GM23338 (cell line): ENCODE results near the gene FKTN. TPM values are rescaled to one million over a fixed set of nuclear protein-coding genes. Genes with fewer than 3 reads are reported as not detected.
A peak's percentile ranks its signal among the peaks of the same experiment; 100 is the strongest.

Source experiments
- ATAC-seq: fragments of 200-7000 bp; cut with Tn5 transposase; 3 replicates; pipeline ENCODE4 v1.9.1; 2020
- DNase-seq: peaks from one replicate; pipeline ENCODE4 v3.0.0-alpha.2; 2015; ENCODE audit warnings: low spot score
- H2AFZ ChIP-seq: fragments of 200-600 bp; sonication (generic); 2 replicates; pipeline ENCODE4 v1.8.0; 2016; ENCODE audit warnings: antibody characterized with exemption, mild to moderate bottlenecking, moderate library complexity
- H3F3A ChIP-seq: fragments of 200-600 bp; sonication (generic); replicated peaks from 2 replicates; pipeline ENCODE4 v1.8.0; 2017; ENCODE audit warnings: antibody characterized with exemption, mixed run types, low read depth
- H3K27ac ChIP-seq: fragments of 200-600 bp; sonication (generic); 2 replicates; pipeline ENCODE4 v1.6.1; 2016; ENCODE audit warnings: low read depth
- H3K27me3 ChIP-seq: fragments of 200-600 bp; sonication (generic); 2 replicates; pipeline ENCODE4 v1.8.0; 2016; ENCODE audit warnings: mild to moderate bottlenecking, mixed run types, moderate library complexity; ENCODE audit not compliant: insufficient read depth
- H3K36me3 ChIP-seq: fragments of 200-600 bp; sonication (generic); 2 replicates; pipeline ENCODE4 v1.8.0; 2016; ENCODE audit warnings: mild to moderate bottlenecking; ENCODE audit not compliant: insufficient read depth
- H3K4me1 ChIP-seq: fragments of 200-600 bp; sonication (generic); 2 replicates; pipeline ENCODE4 v1.8.0; 2016; ENCODE audit warnings: mild to moderate bottlenecking, moderate library complexity; ENCODE audit not compliant: insufficient read depth
- H3K4me2 ChIP-seq: fragments of 200-600 bp; sonication (generic); 2 replicates; pipeline ENCODE4 v1.7.1; 2017; ENCODE audit warnings: mixed run types
- H3K4me3 ChIP-seq: fragments of 200-600 bp; sonication (generic); 2 replicates; pipeline ENCODE4 v1.6.1; 2016; ENCODE audit warnings: mixed run types
- H3K79me2 ChIP-seq: fragments of 200-600 bp; sonication (generic); replicated peaks from 2 replicates; pipeline ENCODE4 v1.8.0; 2017; ENCODE audit warnings: mild to moderate bottlenecking; ENCODE audit not compliant: insufficient read depth
- H3K9me2 ChIP-seq: fragments of 200-600 bp; sonication (generic); 2 replicates; pipeline ENCODE4 v1.8.0; 2017; ENCODE audit not compliant: insufficient read depth
- H4K20me1 ChIP-seq: fragments of 200-600 bp; sonication (generic); replicated peaks from 2 replicates; pipeline ENCODE4 v1.8.0; 2017; ENCODE audit warnings: mild to moderate bottlenecking; ENCODE audit not compliant: insufficient read depth
- H3K27ac Mint-ChIP-seq: 2 replicates; pipeline ENCODE4 v1.8.0; 2020; ENCODE audit warnings: inconsistent platforms, mild to moderate bottlenecking, moderate library complexity, mixed read lengths
- H3K27me3 Mint-ChIP-seq: 3 replicates; pipeline ENCODE4 v1.8.0; 2022; ENCODE audit warnings: low read depth, mild to moderate bottlenecking, moderate library complexity, mixed read lengths, inconsistent platforms; ENCODE audit not compliant: insufficient read depth, poor library complexity
- H3K36me3 Mint-ChIP-seq: 3 replicates; pipeline ENCODE4 v1.8.0; 2021; ENCODE audit warnings: low read depth, mild to moderate bottlenecking, inconsistent platforms, moderate library complexity, mixed read lengths
- H3K4me1 Mint-ChIP-seq: 3 replicates; pipeline ENCODE4 v1.8.0; 2020; ENCODE audit warnings: mild to moderate bottlenecking, inconsistent platforms, mixed read lengths
- H3K4me3 Mint-ChIP-seq: 3 replicates; pipeline ENCODE4 v1.8.0; 2021; ENCODE audit warnings: moderate library complexity, mild to moderate bottlenecking, inconsistent platforms, mixed read lengths
- H3K9me3 Mint-ChIP-seq: 3 replicates; pipeline ENCODE4 v1.8.0; 2020; ENCODE audit warnings: moderate library complexity, mild to moderate bottlenecking, inconsistent platforms, mixed read lengths
- CREB1 ChIP-seq: fragments of 250-450 bp; sonication (Bioruptor Pico); IDR thresholded peaks from 2 replicates; pipeline ENCODE4 v1.5.0; 2020; ENCODE audit warnings: low read depth, mild to moderate bottlenecking, moderate library complexity
- CTCF ChIP-seq, 2 experiments: fragments of 200-600 bp in 1 of 2; sonication (generic) in 1 of 2; conservative IDR thresholded peaks; 2 replicates each; pipeline versions ENCODE4 v1.5.1 to v1.6.1; 2016 to 2017; ENCODE audit warnings: antibody characterized with exemption in 2 of 2, low read depth in 2 of 2, mild to moderate bottlenecking in 2 of 2, moderate library complexity in 1 of 2
- EZH2 ChIP-seq: fragments of 200-600 bp; sonication (generic); IDR thresholded peaks from one replicate; pipeline ENCODE4 v1.8.0; 2017; ENCODE audit warnings: antibody characterized with exemption, mild to moderate bottlenecking, low read depth; ENCODE audit not compliant: unreplicated experiment
- EZH2phosphoT487 ChIP-seq: fragments of 200-600 bp; sonication (generic); IDR thresholded peaks from one replicate; pipeline ENCODE4 v1.8.1; 2018; ENCODE audit warnings: antibody characterized with exemption; ENCODE audit not compliant: unreplicated experiment
- JUNB ChIP-seq: IDR thresholded peaks from one replicate; pipeline ENCODE4 v1.6.1; 2016; ENCODE audit warnings: antibody characterized with exemption; ENCODE audit not compliant: unreplicated experiment
- NANOG ChIP-seq: IDR thresholded peaks from 2 replicates; pipeline ENCODE4 v1.6.1; 2016; ENCODE audit warnings: antibody characterized with exemption, borderline replicate concordance
- POLR2AphosphoS5 ChIP-seq: IDR thresholded peaks from 2 replicates; pipeline ENCODE4 v1.6.1; 2016; ENCODE audit warnings: antibody characterized with exemption, low read depth
- STAT1 ChIP-seq: IDR thresholded peaks from one replicate; pipeline ENCODE4 v1.6.1; 2016; ENCODE audit warnings: antibody characterized with exemption; ENCODE audit not compliant: unreplicated experiment
- ZNF114 ChIP-seq: fragments of 250-450 bp; sonication (Bioruptor Pico); IDR thresholded peaks from 2 replicates; pipeline ENCODE4 v1.5.0; 2020; ENCODE audit warnings: mild to moderate bottlenecking, moderate library complexity
- ZNF331 ChIP-seq: fragments of 250-450 bp; sonication (Bioruptor Pico); IDR thresholded peaks from 2 replicates; pipeline ENCODE4 v1.5.0; 2020; ENCODE audit warnings: low read depth, mild to moderate bottlenecking, moderate library complexity
- ZNF462 ChIP-seq: fragments of 250-450 bp; sonication (Bioruptor Pico); IDR thresholded peaks from 2 replicates; pipeline ENCODE4 v1.5.0; 2020; ENCODE audit warnings: mild to moderate bottlenecking, moderate library complexity
- polyA plus RNA-seq: library from polyadenylated mRNA; unstranded; fragments of >200 nt; fragmentation: Nextera tagmentation; extraction: Ambion mirVana; gene quantifications from 2 replicates; pipeline ENCODE4 v1.2.1, GENCODE V29; 2016
- total RNA-seq: library from RNA; depleted of rRNA; stranded (reverse); fragments of >200 nt; shearing (Covaris generic); gene quantifications from 2 replicates; pipeline ENCODE4 v1.2.3, GENCODE V29; 2014
- TF ChIP-seq, protein P1 (sequence below): IDR thresholded peaks from one replicate; pipeline ENCODE4 v1.6.1; 2018; ENCODE audit warnings: antibody characterized with exemption; ENCODE audit not compliant: unreplicated experiment
- TF ChIP-seq, protein P2 (sequence below): IDR thresholded peaks from 2 replicates; pipeline ENCODE4 v1.6.1; 2016; ENCODE audit warnings: antibody characterized with exemption

The FKTN gene
- total and polyA plus RNA-seq, 2 experiments from 2014 or later: 6.8 to 9.9 TPM

DNA sequence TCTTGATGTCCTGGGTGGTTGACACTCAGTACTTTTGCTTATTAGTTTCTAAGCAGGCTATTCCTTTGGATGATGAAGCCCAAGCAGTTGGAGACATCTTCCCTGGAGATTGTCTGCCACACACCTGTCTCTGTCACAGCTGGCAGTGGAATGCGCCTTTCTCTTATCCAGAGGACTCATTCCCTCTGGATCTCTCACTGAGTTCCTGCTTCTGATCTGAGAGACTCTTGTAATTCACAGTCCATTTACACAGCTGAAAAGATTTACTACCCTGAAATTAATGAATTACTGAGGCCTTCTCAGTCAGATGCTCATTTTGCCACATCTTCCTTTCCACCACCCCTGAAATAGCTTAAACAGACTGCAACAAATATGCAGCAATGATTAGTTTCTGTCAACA is 120.2 kb downstream of the FKTN start (continued):
- no peak for TF ChIP-seq ZNF462 (CRISPR knock-in tag)
- TF ChIP-seq POLR2AphosphoS5: no peak
- TF ChIP-seq STAT1: no peak
- TF ChIP-seq EZH2: no peak

- H3K4me3 ChIP-seq: no peak overlapping the region
- Mint-ChIP-seq H3K36me3 (no peaks in the 10 kb centered on the region), H3K9me3 (no peaks in the 10 kb centered on the region), H3K27me3 (peaks cover 3% of the 10 kb centered on the region), H3K4me3 (no peak overlapping the region), H3K27ac (no peak overlapping the region), H3K4me1 (peaks cover 16% of the 10 kb centered on the region)
- no peaks in the 10 kb centered on the region for H3K27me3 ChIP-seq
- H3F3A ChIP-seq: no peaks in the 10 kb centered on the region
- H3K79me2 ChIP-seq: no peaks in the 10 kb centered on the region
- no peaks in the 10 kb centered on the region for H3K9me2 ChIP-seq
- H2AFZ ChIP-seq: no peak overlapping the region
- H3K36me3 ChIP-seq: no peaks in the 10 kb centered on the region
- H3K4me2 ChIP-seq: peak overlapping the region; percentile 35; the same call in 1 of the 2 replicates
- H4K20me1 ChIP-seq: no peaks in the 10 kb centered on the region; the same call in 1 of the 2 replicates
- H3K27ac ChIP-seq: no peak overlapping the region
- DNase-seq: no peak
- H3K4me1 ChIP-seq: no peaks in the 10 kb centered on the region
- ATAC-seq: no peak
- TF ChIP-seq EZH2 (no peak), STAT1 (no peak), JUNB (no peak), ZNF331 (CRISPR knock-in tag) (no peak), CREB1 (CRISPR knock-in tag) (no peak), CTCF (conservative IDR thresholded peaks at IDR 0.05; ENCODE audit: low read depth in 2 of 2) (no peak), EZH2phosphoT487 (no peak), ZNF114 (CRISPR knock-in tag) (no peak), NANOG (no peak)
- TF ChIP-seq, protein P1, sequence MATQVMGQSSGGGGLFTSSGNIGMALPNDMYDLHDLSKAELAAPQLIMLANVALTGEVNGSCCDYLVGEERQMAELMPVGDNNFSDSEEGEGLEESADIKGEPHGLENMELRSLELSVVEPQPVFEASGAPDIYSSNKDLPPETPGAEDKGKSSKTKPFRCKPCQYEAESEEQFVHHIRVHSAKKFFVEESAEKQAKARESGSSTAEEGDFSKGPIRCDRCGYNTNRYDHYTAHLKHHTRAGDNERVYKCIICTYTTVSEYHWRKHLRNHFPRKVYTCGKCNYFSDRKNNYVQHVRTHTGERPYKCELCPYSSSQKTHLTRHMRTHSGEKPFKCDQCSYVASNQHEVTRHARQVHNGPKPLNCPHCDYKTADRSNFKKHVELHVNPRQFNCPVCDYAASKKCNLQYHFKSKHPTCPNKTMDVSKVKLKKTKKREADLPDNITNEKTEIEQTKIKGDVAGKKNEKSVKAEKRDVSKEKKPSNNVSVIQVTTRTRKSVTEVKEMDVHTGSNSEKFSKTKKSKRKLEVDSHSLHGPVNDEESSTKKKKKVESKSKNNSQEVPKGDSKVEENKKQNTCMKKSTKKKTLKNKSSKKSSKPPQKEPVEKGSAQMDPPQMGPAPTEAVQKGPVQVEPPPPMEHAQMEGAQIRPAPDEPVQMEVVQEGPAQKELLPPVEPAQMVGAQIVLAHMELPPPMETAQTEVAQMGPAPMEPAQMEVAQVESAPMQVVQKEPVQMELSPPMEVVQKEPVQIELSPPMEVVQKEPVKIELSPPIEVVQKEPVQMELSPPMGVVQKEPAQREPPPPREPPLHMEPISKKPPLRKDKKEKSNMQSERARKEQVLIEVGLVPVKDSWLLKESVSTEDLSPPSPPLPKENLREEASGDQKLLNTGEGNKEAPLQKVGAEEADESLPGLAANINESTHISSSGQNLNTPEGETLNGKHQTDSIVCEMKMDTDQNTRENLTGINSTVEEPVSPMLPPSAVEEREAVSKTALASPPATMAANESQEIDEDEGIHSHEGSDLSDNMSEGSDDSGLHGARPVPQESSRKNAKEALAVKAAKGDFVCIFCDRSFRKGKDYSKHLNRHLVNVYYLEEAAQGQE: no peak
- TF ChIP-seq, protein P2, sequence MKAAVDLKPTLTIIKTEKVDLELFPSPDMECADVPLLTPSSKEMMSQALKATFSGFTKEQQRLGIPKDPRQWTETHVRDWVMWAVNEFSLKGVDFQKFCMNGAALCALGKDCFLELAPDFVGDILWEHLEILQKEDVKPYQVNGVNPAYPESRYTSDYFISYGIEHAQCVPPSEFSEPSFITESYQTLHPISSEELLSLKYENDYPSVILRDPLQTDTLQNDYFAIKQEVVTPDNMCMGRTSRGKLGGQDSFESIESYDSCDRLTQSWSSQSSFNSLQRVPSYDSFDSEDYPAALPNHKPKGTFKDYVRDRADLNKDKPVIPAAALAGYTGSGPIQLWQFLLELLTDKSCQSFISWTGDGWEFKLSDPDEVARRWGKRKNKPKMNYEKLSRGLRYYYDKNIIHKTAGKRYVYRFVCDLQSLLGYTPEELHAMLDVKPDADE: no peak
Measured at GRCh38 chr9:105678781-105679180, 120.8 kb downstream of the FKTN start.
